Measurements from ENCODE around the gene PEAK3. TPM values are rescaled to one million over a fixed set of nuclear protein-coding genes. Genes with fewer than 3 reads are reported as not detected.

The PEAK3 gene
- total RNA-seq, 4 donors from 2014 or later, result 0.27 to 1.6 (median 0.59) TPM

GRCh38 chr19:2250766-2251105 lies 31.2 kb downstream of the PEAK3 start:
- TF ChIP-seq POLR2A (IDR thresholded peaks at IDR 0.05) (no peak), CTCF (IDR thresholded peaks at IDR 0.05) (no peak)
- peaks cover 23 to 26% of the 10 kb centered on the region in 2 donors for H3K36me3 ChIP-seq
- H3K27ac ChIP-seq, result no peak overlapping the region
- WGBS, 2 donors, result 10 to 40% methylated on average over 1 to 2 of the region's 40 CpGs
- intact Hi-C loops (cut with DNase I), result no loop called here
- DNase-seq, result no peak
- peaks cover 12% of the 10 kb centered on the region for H3K27me3 ChIP-seq
- H3K4me3 ChIP-seq (replicated peaks in 1 of 3), result no peak overlapping the region
- no peaks in the 10 kb centered on the region for H3K9me3 ChIP-seq
- H3K4me1 ChIP-seq, result peaks cover 0 to 38% of the 10 kb centered on the region in 2 donors

GRCh38 chr19:2249880-2250765 lies 31.9 kb downstream of the PEAK3 start:
- no peak for TF ChIP-seq POLR2A (IDR thresholded peaks at IDR 0.05)
- no peak for TF ChIP-seq CTCF (IDR thresholded peaks at IDR 0.05)
- Histone ChIP-seq H3K27ac (no peak overlapping the region), H3K36me3 (peaks cover 29 to 32% of the 10 kb centered on the region in 2 donors), H3K27me3 (peaks cover 12% of the 10 kb centered on the region), H3K4me3 (replicated peaks in 1 of 3) (no peak overlapping the region), H3K9me3 (no peaks in the 10 kb centered on the region), H3K4me1 (peaks cover 0 to 38% of the 10 kb centered on the region in 2 donors)
- intact Hi-C loops (cut with DNase I), result no loop called here
- no peak for DNase-seq
- WGBS, 2 donors, result 27 to 44% methylated on average over 13 to 19 of the region's 43 CpGs

GRCh38 chr19:2249010-2249866 lies 32.7 kb downstream of the PEAK3 start, which contains the start of gene AMH:
AMH (plus strand) TSS chr19:2249323; CDS start chr19:2249333, 10 bp downstream.
- H3K4me1 ChIP-seq, result peaks cover 0 to 38% of the 10 kb centered on the region in 2 donors
- no peaks in the 10 kb centered on the region for H3K9me3 ChIP-seq
- DNase-seq, result no peak
- no peak within 1 kb of the TSS for H3K4me3 ChIP-seq (replicated peaks in 1 of 3)
- H3K36me3 ChIP-seq, result peaks cover 38 to 41% of the 10 kb centered on the region in 2 donors
- no peak for TF ChIP-seq CTCF (IDR thresholded peaks at IDR 0.05)
- TF ChIP-seq POLR2A (IDR thresholded peaks at IDR 0.05), result no peak
- no peak within 1 kb of the TSS for H3K27ac ChIP-seq
- peaks cover 12% of the 10 kb centered on the region for H3K27me3 ChIP-seq
- intact Hi-C loops (cut with DNase I), result no loop called here
- WGBS, 2 donors, result 66 to 68% methylated on average over 8 to 9 of the region's 27 CpGs

- peaks cover 46 to 49% of the 10 kb centered on the region in 2 donors for H3K36me3 ChIP-seq
- no peak for TF ChIP-seq CTCF (IDR thresholded peaks at IDR 0.05)
- no peak for TF ChIP-seq POLR2A (IDR thresholded peaks at IDR 0.05)
- intact Hi-C loops (cut with DNase I), result no loop called here
- peaks cover 10% of the 10 kb centered on the region for H3K27me3 ChIP-seq
- WGBS, 2 donors, result 84 to 88% methylated on average over 14 to 15 of the region's 21 CpGs
- no peak overlapping the region for H3K4me3 ChIP-seq (replicated peaks in 1 of 3)
- no peak overlapping the region for H3K27ac ChIP-seq
- H3K4me1 ChIP-seq, result peaks cover 0 to 33% of the 10 kb centered on the region in 2 donors
- no peak for DNase-seq
- no peaks in the 10 kb centered on the region for H3K9me3 ChIP-seq
Observed at GRCh38 chr19:2248136-2249009, 33.6 kb downstream of the PEAK3 start.

All from thyroid gland (tissue), 4 donors.